Measurements from ENCODE around the gene TTC33. TPM values are rescaled to one million over a fixed set of nuclear protein-coding genes. Genes with fewer than 3 reads are reported as not detected.

The TTC33 gene
- total and polyA plus RNA-seq, 2 of the 4 experiments (the other 2 are of a cell fraction): 3.1 to 8.1 TPM

- Histone ChIP-seq H2AFZ (replicated peaks; ENCODE audit: low read length, poor library complexity) (no peak overlapping the region), H2AK5ac (ENCODE audit: low read depth, low read length) (no peak overlapping the region), H3K9me3 (ENCODE audit: control insufficient read depth, insufficient read depth, low read length) (no peaks in the 10 kb centered on the region), H3K4me3 (ENCODE audit: insufficient read depth, low read depth, low read length) (no peak overlapping the region), H2BK20ac (ENCODE audit: low read depth, low read length) (no peak overlapping the region), H3K14ac (replicated peaks; ENCODE audit: low read depth, low read length) (no peak overlapping the region), H4K20me1 (ENCODE audit: insufficient read depth, low read length) (no peaks in the 10 kb centered on the region), H3K56ac (ENCODE audit: extremely low read depth, insufficient read depth, low read length) (no peak overlapping the region), H3K23ac (ENCODE audit: low read depth, low read length) (no peak overlapping the region), H4K91ac (ENCODE audit: insufficient read depth, low read depth, low read length) (no peak overlapping the region), H4K8ac (ENCODE audit: low read depth in 2 of 2, low read length in 2 of 2) (no peak overlapping the region), H3K27ac (ENCODE audit: insufficient read depth, low read length) (no peak overlapping the region), H2BK120ac (ENCODE audit: low read depth, low read length) (no peak overlapping the region), H2BK5ac (ENCODE audit: low read depth, low read length, poor library complexity, severe bottlenecking) (no peak overlapping the region), H3K18ac (ENCODE audit: low read depth, low read length) (no peak overlapping the region), H3K27me3 (ENCODE audit: control insufficient read depth, insufficient read depth, low read length) (no peaks in the 10 kb centered on the region), H2BK15ac (ENCODE audit: low read depth, low read length) (no peak overlapping the region), H3K36me3 (ENCODE audit: control insufficient read depth, insufficient read depth, low read length) (no peaks in the 10 kb centered on the region), H3K4me1 (ENCODE audit: control insufficient read depth, insufficient read depth, low read length) (no peaks in the 10 kb centered on the region), H3K4me2 (ENCODE audit: low read depth, low read length) (no peak overlapping the region), H3K4ac (ENCODE audit: low read depth, low read length) (no peak overlapping the region), H2AK9ac (replicated peaks; ENCODE audit: low read depth, low read length, poor library complexity) (no peak overlapping the region), H4K5ac (ENCODE audit: low read depth, low read length) (no peak overlapping the region), H3K79me1 (ENCODE audit: low read depth in 1 of 2, low read length in 2 of 2) (no peaks in the 10 kb centered on the region), H3K9ac (ENCODE audit: low read depth, low read length) (no peak overlapping the region), H3K9me1 (ENCODE audit: insufficient read depth, low read length) (peaks cover 4% of the 10 kb centered on the region; the same call in 1 of the 2 replicates)
- TF ChIP-seq RCOR1 (IDR thresholded peaks at IDR 0.05; ENCODE audit: insufficient replicate concordance, low read length) (no peak), MXI1 (IDR thresholded peaks at IDR 0.05; ENCODE audit: borderline replicate concordance, low read depth, low read length) (no peak), SMC3 (IDR thresholded peaks at IDR 0.05; ENCODE audit: low read depth, low read length) (no peak), BHLHE40 (IDR thresholded peaks at IDR 0.05; ENCODE audit: low read depth, low read length) (no peak), RFX5 (IDR thresholded peaks at IDR 0.05; ENCODE audit: low read depth, low read length) (no peak), MAZ (IDR thresholded peaks at IDR 0.05; ENCODE audit: borderline replicate concordance, low read depth, low read length) (no peak), MAFK (IDR thresholded peaks at IDR 0.05; ENCODE audit: low read depth, low read length) (no peak), CHD1 (IDR thresholded peaks at IDR 0.05; ENCODE audit: low read depth, low read length) (no peak), FOS (IDR thresholded peaks at IDR 0.05; ENCODE audit: low read depth, low read length) (no peak), CEBPB (IDR thresholded peaks at IDR 0.05; ENCODE audit: low read depth, low read length) (no peak), NFE2L2 (IDR thresholded peaks at IDR 0.05; ENCODE audit: low read depth, low read length) (no peak), RAD21 (IDR thresholded peaks at IDR 0.05; ENCODE audit: low read length) (no peak), POLR2A (IDR thresholded peaks at IDR 0.05; ENCODE audit: low read depth, low read length) (no peak)
- TF ChIP-seq, protein P1, sequence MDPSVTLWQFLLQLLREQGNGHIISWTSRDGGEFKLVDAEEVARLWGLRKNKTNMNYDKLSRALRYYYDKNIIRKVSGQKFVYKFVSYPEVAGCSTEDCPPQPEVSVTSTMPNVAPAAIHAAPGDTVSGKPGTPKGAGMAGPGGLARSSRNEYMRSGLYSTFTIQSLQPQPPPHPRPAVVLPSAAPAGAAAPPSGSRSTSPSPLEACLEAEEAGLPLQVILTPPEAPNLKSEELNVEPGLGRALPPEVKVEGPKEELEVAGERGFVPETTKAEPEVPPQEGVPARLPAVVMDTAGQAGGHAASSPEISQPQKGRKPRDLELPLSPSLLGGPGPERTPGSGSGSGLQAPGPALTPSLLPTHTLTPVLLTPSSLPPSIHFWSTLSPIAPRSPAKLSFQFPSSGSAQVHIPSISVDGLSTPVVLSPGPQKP (IDR thresholded peaks at IDR 0.05; ENCODE audit: borderline replicate concordance, low read depth, low read length): no peak
- TF ChIP-seq, protein P2, sequence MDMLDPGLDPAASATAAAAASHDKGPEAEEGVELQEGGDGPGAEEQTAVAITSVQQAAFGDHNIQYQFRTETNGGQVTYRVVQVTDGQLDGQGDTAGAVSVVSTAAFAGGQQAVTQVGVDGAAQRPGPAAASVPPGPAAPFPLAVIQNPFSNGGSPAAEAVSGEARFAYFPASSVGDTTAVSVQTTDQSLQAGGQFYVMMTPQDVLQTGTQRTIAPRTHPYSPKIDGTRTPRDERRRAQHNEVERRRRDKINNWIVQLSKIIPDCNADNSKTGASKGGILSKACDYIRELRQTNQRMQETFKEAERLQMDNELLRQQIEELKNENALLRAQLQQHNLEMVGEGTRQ (IDR thresholded peaks at IDR 0.05; ENCODE audit: low read depth, low read length): no peak
- TF ChIP-seq, protein P3, sequence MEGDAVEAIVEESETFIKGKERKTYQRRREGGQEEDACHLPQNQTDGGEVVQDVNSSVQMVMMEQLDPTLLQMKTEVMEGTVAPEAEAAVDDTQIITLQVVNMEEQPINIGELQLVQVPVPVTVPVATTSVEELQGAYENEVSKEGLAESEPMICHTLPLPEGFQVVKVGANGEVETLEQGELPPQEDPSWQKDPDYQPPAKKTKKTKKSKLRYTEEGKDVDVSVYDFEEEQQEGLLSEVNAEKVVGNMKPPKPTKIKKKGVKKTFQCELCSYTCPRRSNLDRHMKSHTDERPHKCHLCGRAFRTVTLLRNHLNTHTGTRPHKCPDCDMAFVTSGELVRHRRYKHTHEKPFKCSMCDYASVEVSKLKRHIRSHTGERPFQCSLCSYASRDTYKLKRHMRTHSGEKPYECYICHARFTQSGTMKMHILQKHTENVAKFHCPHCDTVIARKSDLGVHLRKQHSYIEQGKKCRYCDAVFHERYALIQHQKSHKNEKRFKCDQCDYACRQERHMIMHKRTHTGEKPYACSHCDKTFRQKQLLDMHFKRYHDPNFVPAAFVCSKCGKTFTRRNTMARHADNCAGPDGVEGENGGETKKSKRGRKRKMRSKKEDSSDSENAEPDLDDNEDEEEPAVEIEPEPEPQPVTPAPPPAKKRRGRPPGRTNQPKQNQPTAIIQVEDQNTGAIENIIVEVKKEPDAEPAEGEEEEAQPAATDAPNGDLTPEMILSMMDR (conservative IDR thresholded peaks at IDR 0.05; ENCODE audit: low read depth, low read length): no peak
- DNase-seq: no peak
- ChIA-PET CTCF (no interaction called here), POLR2A (ENCODE audit: unreplicated experiment) (no interaction called here)
- dilution Hi-C loops (cut with HindIII; ENCODE audit: low sequenced_read_pairs, unreplicated experiment): no loop called here
- no peak for ATAC-seq (ENCODE audit: low read depth)
- in situ Hi-C loops (cut with MboI; ENCODE audit: low sequenced_read_pairs): no loop called here
- no TSS peak for BruUV-seq (replicated peaks)
- intact Hi-C loops (cut with micrococcal nuclease): no loop called here
- WGBS, 2 experiments (ENCODE audit: extremely low coverage in 2 of 2, insufficient read length in 1 of 2): no CpG with 5 or more reads among the region's 4 CpGs
Observed at GRCh38 chr5:40649463-40650030, 106.2 kb downstream of the TTC33 start.

Measured in IMR-90 (cell line).